ENCODE measurements around the gene LLPH.

LLPH gene

DNA sequence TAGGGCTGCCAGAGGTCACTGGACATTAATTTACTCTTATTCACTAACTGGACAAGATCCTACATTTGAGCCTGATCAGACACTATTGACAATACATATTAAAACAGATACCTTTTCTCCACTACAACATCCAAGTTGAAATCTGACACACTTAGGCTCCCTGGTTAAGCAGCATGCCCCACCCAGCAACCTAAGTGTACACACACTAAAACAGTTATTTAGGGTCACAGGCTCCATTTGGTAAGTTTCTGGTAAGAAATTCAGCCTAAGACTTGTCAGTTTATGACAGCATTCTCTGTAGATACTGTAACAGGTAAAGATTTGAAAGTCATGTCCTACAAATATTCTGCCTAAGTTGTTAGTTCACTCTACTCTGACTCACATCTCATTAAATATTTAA is 12.3 kb upstream of the LLPH start:
- DNase-seq (ENCODE audit: low read depth in 2 of 2): no peak

DNA sequence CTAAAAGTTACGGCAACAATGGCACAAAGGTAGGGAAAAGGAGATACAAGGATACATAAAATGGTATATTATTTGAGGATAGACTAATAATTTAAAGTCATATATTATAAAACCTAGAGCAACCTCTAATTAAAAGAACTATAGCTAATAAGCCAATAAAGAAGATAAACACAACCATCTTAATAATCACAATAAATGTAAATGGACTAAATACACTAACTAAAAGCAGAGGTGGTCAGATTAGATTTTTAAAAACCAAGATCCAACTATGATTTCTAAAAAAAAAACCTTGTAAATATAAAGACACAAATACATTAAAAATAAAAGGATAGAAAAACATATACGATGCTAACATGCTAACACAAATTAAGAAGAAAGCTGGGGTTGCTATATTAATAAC is 10.7 kb upstream of the LLPH start:
- DNase-seq (ENCODE audit: low read depth in 2 of 2): no peak

DNA sequence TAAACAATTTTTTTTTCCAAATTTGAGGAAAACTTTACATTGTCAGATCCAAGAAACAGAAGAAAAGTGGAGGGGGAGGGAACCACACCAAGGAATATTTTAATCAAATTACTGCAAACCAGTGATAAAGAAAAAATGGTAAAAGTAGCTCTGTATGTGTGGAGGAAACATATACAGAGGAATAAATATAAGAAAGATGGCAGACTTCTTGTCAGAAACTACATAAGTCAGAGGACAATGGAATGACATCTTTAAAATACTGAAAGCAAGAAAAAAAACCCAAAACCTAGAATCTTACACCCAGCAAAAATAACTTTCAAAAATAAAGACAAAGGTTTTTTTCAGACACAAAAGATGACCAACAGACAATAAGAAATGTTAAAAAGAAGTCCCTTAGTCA is 10.2 kb upstream of the LLPH start:
- no peak for DNase-seq (ENCODE audit: low read depth in 2 of 2)

DNA sequence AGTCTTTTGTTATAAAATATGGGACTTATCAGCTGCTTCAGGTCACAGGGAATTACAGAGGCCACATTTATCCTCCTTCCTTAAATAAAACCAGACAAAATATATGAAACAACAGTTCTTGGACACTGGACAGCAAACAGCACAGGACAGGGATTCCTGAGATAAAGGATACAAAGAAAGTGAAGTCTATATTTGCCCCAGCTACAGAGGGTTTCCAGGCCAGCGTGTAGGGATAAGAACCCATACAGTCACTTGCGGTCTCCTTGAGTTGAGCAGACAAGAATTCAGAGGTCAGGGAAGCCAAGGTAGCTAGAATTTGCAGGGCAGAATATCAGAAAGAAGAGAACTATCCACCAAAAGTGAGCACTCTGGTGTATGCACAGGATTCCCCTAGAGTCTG is 8.8 kb upstream of the LLPH start:
- DNase-seq (ENCODE audit: low read depth in 2 of 2): no peak

DNA sequence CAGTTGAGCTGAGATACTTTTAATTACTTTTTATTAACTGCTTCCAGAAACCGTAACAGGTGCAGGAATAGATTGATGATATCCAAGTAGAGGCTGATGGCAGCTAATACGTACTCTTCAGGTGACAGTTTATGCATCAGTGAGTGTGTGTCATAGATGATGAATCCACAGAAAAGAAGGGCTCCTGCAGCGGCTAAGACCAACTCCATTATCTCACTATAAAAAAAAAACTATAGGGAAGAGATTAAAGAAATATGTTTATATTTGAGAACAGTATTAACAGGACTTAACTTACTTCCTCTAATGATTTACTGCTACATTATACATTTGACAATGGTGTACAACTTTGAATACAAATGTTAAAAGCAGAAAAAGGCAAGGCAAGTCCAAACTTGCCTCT is 7.4 kb upstream of the LLPH start:
- no peak for DNase-seq (ENCODE audit: low read depth in 2 of 2)

DNA sequence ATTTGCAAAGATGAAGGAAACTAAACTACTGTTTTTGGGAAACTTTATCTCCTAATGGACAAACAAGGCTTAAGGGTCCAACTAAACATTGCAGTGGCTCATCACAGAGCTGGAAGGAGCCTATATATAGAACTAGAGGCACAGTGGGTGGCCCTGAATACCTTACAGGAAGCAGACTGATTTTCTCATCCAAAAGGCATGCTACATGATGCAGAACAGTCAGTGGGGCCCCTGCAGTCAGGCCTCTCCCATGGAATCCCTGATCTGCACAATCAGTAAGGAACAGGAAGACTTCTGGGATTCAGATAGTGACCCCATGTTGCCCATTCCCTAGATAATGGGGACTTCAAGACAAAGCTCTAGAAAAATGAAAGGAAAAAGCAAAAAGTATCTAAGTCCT is 1.9 kb upstream of the LLPH start:
- no peak for DNase-seq (ENCODE audit: low read depth in 2 of 2)

DNA sequence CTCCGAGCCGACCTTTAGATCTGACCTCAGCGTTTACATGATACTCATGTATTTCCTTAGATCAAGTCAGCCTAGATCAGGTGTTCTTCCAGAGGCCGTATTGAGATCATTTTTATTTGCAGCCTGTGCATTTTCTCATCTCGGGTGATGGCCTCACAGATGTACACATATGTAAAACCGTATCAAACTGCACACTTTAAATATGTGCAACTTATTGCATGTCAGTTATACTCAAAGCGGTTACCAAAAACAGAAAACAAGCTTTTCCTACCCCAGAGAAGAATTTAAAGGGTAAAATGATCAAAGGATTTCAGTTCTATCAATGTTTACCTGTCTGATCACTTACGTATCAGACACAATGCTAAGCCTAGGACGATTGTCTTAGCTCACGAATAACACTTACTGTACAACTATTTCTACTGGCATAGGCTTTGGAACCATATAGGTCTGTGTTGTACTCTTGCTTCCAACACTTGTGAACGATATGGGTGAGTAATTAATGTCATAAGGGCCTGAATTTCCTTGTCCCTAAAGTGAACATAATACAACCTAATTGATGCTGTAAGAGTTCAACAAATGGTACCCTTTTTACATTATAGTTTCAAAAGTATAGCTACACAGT is 628 bp upstream of the LLPH start:
- no peak for DNase-seq (ENCODE audit: low read depth in 2 of 2)

DNA sequence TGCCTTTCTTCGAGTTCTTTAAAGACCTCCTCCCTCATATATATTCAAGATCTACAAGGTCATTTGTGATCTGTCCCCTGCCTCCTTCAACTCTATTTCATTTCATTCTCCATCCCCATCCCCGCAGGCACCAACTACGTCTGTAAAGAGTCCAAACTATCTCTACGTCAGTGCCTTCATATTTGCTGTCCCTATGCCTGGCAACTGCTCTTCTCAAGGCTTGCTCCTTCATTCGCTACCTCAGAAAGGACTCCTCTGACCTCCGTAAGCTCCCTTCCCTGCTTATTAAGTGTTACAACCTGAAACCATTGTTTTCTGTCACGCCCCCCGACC is 650 bp downstream of the LLPH start:
- no peak for DNase-seq (ENCODE audit: low read depth in 2 of 2)

DNA sequence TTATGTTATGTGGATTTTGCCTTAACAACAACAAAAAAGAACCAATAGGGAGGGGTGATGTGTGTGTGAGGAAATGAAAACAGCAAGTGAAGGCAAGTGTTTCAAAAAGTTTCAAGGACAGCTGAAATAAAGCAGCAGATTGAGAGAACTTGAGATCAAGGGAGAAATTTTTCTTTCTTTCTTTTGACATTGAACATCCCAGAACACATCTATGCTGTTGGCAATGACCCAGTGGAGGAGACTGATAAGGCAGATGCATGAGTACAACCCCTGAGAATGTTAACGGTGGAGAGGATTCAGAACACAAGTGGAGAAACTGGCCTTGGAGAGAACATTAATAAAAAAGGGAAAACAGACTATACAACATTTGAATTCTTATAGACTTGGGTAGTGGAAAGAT is 2.9 kb downstream of the LLPH start:
- DNase-seq (ENCODE audit: low read depth in 2 of 2): no peak

DNA sequence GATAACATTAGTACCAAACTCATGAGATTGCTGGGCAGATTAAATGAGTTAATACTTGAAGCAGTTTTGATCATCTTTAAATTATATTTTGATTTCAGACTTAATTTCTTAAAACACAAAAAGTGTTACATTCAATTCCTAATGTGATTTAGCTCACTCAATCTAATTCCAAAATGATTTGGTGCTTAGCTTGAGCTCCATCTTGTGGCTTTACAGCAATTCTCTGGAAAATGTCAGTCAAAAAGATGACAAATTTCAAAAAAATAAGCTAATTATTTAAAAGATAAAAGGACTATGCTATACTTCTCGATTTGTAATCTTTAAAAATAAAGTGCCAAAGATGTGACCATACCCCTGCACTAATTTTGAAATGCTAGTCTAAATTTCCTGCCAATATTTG is 10.1 kb downstream of the LLPH start:
- DNase-seq (ENCODE audit: low read depth in 2 of 2): no peak

DNA sequence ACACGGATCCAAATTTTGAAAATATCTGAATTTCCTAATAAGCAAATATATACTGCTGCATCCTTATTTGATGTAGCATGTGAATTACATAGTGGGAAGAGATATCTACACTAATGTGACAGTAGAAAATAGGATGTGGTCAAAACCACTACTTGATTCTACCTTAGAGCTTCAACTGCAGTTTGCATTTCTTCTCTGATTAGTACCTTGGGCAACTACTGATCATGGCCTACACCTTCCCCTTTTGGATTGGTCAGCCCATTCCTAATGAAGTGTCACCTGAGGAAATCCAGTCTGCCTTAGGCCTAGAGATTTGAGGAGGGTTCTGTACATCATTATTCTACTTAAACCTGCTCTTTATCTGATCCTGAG is 10.7 kb downstream of the LLPH start:
- no peak for DNase-seq (ENCODE audit: low read depth in 2 of 2)

DNA sequence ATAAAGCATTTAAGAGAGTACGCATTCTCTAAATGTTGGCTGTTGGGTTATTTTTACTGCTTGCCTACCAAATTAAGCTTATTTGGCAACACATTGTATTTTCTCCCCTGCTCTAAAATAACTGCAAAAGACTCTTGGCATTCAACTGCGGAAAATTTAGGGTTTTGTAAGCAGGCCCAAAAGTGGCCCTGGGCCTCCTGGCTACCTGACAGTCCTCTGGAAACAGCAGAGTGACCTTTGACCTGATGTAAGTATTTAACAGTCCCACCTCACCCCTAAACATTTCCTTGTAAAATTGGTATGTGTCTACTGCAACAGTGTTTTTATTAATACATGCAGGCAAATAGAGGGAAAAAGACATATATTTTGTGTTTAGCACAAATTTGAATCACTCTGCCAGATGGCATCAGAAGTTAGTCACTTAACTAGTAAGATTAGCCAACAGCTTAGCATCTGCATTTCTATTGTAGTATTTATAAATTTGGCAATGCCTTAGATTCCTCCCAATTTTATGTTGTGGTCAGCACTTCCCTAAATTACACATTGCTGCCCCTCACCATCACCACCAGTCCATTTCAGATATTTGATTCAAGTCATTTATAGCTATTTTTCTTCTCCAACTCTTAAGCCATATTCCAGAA is 11.2 kb downstream of the LLPH start:
- DNase-seq (ENCODE audit: low read depth in 2 of 2): no peak

DNA sequence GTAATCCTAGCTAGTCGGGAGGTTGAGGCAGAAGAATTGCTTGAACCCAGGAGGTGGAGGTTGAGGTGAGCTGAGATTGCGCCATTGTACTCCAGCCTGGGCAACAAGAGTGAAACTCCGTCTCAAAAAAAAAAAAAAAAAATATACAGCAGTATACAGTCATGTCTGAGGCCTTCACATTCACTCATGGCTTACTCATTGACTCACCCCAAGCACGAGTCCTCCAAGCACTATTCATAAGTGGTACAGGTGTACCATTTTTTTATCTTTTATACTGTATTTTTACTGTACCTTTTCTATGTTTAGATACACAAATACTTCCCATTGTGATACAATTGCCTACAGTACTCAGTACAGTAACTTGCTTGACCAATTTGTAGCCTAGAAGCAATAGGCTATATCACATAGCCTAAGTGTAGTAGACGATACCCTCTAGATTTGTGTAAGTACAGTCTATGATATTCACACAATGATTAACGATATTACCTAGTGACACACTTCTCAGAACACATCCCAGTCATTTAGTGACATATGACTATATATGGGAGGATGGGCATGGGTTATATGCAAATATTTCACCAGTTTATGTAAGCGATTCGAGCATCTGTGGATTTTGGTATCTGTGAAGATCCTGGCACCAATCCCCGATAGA is 12.2 kb downstream of the LLPH start:
- DNase-seq (ENCODE audit: low read depth in 2 of 2): no peak

DNA sequence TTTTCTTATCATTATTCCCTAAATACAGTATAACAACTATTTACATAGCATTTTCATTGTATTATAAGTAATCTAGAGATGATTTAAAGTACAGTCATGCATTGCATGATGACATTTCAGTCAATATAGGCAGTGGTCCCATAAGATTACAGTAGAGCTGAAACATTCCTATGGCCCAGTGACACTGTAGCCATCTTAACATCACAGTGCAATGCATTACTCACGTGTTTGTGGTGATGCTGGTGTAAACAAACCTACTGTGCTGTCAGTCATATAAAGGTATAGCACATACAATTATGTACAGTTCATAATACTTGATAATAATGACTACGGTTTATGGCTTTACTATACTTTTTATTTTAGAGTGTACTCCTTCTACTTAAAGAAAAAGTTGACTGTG is 13.3 kb downstream of the LLPH start:
- no peak for DNase-seq (ENCODE audit: low read depth in 2 of 2)

DNA sequence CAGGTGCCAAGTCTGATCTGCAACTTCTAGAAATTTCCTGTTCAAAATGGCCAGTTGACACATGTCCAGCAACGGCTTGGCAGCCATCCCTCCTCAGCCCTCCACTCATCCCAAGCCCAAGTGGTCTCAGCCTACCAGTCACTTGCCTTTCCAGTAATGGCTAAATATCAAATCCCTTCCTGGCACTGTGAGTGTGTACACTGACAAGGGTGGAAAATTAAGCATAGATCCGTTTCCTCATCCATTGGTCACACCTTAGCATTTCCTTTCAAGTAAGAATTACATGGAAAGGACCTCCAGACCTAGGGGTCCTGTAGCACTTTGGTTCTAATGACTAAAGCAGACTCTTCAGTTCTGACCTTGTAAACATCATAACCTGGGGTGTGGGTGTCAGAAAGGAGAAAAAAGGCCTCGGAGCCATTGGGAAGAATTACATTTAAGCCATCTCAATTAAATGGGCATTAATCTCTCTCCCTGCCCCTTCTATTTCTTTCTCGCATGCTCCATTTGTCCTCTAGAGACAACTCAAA is 15.4 kb downstream of the LLPH start:
- no peak for DNase-seq (ENCODE audit: low read depth in 2 of 2)

DNA sequence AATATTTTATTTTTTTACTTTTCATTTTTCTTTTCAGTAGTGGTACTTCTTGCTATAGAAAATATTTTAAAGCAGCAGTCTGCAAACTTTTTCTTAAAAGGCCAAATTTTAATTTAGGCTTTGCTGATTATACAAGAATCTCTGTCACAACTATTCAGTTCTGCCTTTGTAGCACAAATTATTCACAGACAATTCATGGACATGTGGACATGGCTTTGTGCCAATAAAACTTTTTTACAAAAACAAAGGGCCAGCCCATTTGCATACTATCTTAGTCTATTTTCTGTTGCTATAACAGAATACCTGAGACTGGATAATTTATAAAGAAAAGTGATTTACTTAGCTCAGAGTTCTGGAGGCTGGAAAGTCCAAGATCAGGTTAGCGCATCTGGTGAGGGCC is 17.1 kb downstream of the LLPH start:
- no peak for DNase-seq (ENCODE audit: low read depth in 2 of 2)

DNA sequence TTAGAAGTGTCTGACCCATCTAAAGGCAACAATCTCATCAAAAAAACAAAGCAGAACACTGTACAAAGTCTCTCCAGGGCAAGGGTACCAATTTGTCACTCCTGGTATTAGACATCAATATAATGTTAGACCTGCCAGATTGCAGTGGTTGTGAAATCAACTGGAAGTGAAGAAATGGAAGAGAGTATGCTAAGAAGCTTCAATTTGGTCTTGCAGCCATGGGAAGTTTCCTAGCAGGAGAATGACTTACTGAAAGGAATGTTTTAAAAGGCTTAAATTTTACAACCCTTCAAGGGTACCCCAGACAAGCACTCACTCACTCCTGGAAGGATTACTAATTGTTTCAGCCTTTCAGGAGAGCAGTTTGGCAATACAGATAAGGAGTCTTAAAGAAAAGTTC is 18.9 kb downstream of the LLPH start:
- no peak for DNase-seq (ENCODE audit: low read depth in 2 of 2)

DNA sequence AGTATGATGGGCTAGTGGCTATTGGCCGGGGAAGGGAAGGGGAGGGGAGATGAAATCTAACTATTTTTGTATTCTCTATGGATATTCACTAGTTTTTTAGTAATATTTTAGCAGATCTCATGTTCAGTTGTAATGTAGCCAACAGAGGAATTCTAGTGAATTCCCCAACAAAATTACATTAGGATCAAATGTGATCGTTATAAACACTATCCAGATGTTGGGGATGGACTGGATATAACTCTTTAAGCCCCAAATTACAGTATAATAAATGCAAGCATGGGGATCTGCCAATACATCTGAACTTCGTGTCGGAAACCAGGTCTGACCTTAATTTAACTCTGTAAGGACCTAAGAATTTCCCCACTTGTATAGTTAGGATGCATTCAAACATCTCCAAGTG is 21.5 kb downstream of the LLPH start:
- no peak for DNase-seq (ENCODE audit: low read depth in 2 of 2)

DNA sequence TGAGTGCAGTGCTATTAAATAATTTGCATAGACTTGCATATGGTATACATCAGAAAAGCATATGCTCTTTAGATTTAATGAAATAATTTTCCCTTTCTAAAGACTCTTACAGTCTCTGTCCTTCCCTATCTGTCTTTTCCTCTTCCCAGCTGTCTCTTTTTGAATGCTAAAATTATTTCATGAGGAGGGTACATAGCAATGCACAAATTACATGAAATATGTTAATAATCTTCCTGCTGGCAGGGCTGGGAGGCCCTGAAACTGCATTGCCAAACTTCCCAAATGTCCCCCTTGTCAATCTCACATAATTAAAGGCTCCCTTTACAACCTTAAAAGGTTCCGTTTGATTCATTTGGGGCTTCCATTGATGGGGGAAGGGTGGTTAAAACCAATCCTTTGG is 22.2 kb downstream of the LLPH start:
- no peak for DNase-seq (ENCODE audit: low read depth in 2 of 2)

DNA sequence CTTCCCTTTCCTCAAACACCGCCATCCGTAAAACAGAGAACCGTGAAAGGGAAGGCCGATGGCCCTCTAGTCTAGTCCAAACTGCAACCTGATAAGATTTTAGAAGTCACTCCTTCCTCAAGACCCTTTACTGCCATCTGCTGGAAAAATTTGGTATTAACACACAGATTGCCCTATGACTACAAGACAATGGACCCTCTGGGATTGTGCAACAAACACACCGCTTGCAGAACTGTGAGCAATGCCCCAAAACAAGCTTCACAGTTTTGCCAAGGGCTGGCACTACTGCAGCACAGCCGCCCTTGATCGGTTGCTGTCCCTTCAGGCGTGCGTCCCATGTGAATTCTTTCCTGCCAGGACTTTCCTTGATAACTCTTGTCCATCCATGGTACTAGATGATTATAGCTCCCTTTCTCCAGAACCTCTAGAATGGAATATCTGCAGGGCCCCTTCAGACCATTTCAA is 23.1 kb downstream of the LLPH start:
- peak in 1 of 2 donors; percentile 16 for DNase-seq (ENCODE audit: low read depth in 2 of 2)

DNA sequence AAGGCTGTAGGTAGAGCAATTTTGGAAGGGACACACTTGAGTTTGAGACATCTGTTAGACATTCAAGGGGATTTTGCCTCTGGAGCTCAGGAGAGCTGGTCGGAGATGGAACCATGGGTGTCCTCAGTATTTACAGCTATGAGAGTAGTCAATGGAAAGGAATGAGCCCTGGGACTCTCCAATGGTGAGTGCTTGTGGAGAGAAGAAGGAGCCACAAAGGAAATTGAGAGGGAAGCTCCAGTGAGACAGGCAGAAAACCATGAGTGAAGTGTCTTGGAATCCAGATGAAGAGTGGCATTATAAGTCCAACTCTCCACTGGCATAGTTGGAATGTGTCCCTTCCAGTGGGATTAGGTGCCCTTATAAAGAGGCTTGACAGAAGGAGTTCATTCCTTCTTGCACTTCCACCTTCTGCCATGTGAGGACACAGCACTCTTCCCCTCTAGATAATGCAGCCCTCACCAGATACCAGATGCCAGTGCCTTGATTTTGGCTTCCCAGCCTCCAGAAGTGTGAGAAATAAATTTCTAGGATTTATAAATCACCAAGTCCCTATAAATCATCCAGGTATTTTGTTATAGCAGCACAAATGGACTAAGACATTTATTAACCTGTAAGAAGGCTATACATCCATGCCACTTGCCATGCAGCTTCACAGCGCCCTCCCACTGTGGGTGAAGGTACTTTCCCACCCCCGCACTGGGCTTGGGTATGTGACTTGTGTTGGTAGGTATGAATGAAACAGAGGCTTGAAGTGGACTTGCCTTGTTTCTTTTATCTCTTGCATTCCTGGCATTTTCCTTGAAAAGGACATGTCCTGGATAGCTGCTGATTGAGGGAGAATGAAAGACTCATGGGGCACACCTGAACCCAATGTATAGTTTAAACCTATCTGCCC is 27.3 kb downstream of the LLPH start:
- no peak for DNase-seq (ENCODE audit: low read depth in 2 of 2)

DNA sequence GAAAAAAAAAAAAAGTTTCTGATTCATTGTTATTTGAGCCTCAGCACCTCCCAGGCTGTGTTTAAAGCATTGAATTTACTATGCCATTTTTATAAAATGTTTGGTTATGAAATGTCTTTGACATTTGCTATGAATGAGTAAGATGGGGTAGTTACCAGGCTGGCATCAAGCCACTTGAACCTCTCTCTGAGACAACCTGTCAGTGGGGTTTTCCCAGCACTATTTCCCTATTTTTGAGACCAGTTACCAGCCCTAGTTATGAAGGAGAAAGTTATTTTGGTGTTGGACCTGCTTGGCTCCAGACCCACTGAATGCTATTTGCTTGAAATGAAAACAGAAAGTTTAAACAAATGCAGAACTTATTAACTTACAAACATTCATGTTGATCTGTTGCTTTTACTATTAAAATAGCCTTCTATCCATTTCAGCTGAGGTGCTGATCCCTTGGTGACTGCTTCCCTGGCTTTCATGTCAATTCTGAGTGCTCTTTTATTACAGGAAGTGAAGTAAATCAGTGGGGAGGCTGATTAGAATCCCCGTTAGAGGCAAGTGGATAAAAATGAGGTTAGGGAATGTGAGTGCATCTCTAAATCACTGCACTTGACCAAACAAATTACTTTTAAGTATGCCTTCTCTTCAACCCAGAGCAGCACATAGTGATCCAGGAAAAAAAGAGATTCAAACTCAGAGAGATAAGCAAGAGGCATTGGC is 37.8 kb downstream of the LLPH start:
- no peak for DNase-seq (ENCODE audit: low read depth in 2 of 2)
